ENCODE measurements around the gene STPG1. TPM values are rescaled to one million over a fixed set of nuclear protein-coding genes. Genes with fewer than 3 reads are reported as not detected.

Gene STPG1
- total and polyA plus RNA-seq, 9 of the 15 experiments (the other 6 are each of a cell fraction or from before 2014, with no cell fraction given) = 5.0 to 11.9 (median 8.3) TPM

DNA sequence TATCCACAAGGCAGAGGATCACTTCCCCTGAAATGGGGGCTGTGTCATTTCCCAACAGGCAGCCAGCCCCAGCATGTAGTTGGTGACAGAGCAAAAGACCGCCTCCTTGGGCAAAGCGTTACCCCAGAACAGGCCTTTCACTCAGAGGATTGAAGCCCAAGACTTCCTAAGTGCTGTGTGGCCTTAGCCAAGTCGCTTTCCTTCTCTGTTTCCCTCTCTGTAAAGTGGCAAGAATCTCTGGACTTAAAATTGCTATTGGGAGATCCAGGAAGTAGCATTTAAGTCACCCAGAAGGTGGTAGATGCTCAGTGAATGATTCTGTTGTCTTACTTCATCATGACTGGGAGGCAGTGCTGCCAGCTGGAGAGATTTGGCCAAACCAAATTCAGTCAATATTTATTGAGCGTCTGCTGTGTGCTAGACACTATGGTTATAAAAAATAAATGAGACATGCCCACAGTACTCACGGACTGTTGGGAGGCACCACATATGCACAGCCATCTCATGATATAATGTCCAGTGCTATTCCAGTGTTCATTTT is 37.3 kb upstream of the STPG1 start:
- H3K27ac ChIP-seq (ENCODE audit: extremely low read depth, low read depth, low read length) = no peak overlapping the region
- ChIA-PET CTCF (ENCODE audit: low intra/inter-chr PET ratio) (interaction anchor here (0.6 kb wide), 1 partner anchor 79 kb away, joined by 5 read pairs; no protein-coding TSS in a partner anchor), POLR2A (no interaction called here)
- in situ Hi-C loops (cut with MboI) (no loop called here), intact Hi-C loops (cut with micrococcal nuclease) (no loop called here)
- FAIRE-seq = no peak
- no peaks in the 10 kb centered on the region; a peak in 1 of 5 replicates for H3K4me1 ChIP-seq (replicated peaks in 1 of 2; ENCODE audit: control insufficient read depth in 2 of 2, insufficient read depth in 2 of 2, low read length in 2 of 2)
- TF ChIP-seq RBM25 (IDR thresholded peaks at IDR 0.05; ENCODE audit: low read depth, low read length, severe bottlenecking) = peak; percentile 77
- TF ChIP-seq BCOR (IDR thresholded peaks at IDR 0.05) = peak; percentile 47; the same call in 1 of the 2 replicates
- TF ChIP-seq ZNF316 (IDR thresholded peaks at IDR 0.05) = no peak
- TF ChIP-seq ZFP36 (IDR thresholded peaks at IDR 0.05; ENCODE audit: low read depth, low read length, partially characterized antibody) = peak; percentile 58
- H3K4me2 ChIP-seq (ENCODE audit: insufficient read depth, low read length) = no peak overlapping the region
- peaks cover 46% of the 10 kb centered on the region for H3K36me3 ChIP-seq (ENCODE audit: control insufficient read depth, insufficient read depth, low read length)
- WGBS (ENCODE audit: insufficient coverage, low coverage, missing lambda C conversion rate) = 87% methylated on average over 5 of the region's 5 CpGs
- H4K20me1 ChIP-seq (replicated peaks; ENCODE audit: control insufficient read depth, insufficient read depth, low read length) = no peaks in the 10 kb centered on the region
- H3K9me1 ChIP-seq (ENCODE audit: control insufficient read depth, insufficient read depth, low read length) = no peaks in the 10 kb centered on the region
- no TSS peak for BruUV-seq (replicated peaks)
- H3K79me2 ChIP-seq (ENCODE audit: control insufficient read depth, insufficient read depth, low read length) = no peaks in the 10 kb centered on the region
- H2AFZ ChIP-seq (ENCODE audit: low read depth, low read length) = no peak overlapping the region
- DNase-seq (ENCODE audit: extremely low read depth in 1 of 4, low spot score in 3 of 4) = no peak
- H3K27me3 ChIP-seq (ENCODE audit: control insufficient read depth in 2 of 2, insufficient read depth in 2 of 2, low read length in 2 of 2) = no peaks in the 10 kb centered on the region
- H3K9me3 ChIP-seq (replicated peaks; ENCODE audit: control insufficient read depth, insufficient read depth, low read depth, low read length) = no peaks in the 10 kb centered on the region
- no peak overlapping the region for H3K9ac ChIP-seq (ENCODE audit: insufficient read depth in 1 of 2, low read depth in 2 of 2, low read length in 2 of 2)
- ATAC-seq = no peak
- H3K4me3 ChIP-seq = no peak overlapping the region

GRCh38 chr1:24450316-24450715 is 36.7 kb upstream of the STPG1 start:
- ATAC-seq = no peak
- no peak for FAIRE-seq
- CTCF ChIA-PET (ENCODE audit: low intra/inter-chr PET ratio) = interaction anchor here (0.6 kb wide), 1 partner anchor 80 kb away, joined by 5 read pairs; no protein-coding TSS in a partner anchor
- Histone ChIP-seq H3K4me3 (no peak overlapping the region), H4K20me1 (replicated peaks; ENCODE audit: control insufficient read depth, insufficient read depth, low read length) (no peaks in the 10 kb centered on the region), H3K9me1 (ENCODE audit: control insufficient read depth, insufficient read depth, low read length) (no peaks in the 10 kb centered on the region), H3K9me3 (replicated peaks; ENCODE audit: control insufficient read depth, insufficient read depth, low read depth, low read length) (no peaks in the 10 kb centered on the region), H3K9ac (ENCODE audit: insufficient read depth in 1 of 2, low read depth in 2 of 2, low read length in 2 of 2) (no peak overlapping the region), H2AFZ (ENCODE audit: low read depth, low read length) (no peak overlapping the region), H3K4me1 (replicated peaks in 1 of 2; ENCODE audit: control insufficient read depth in 2 of 2, insufficient read depth in 2 of 2, low read length in 2 of 2) (no peaks in the 10 kb centered on the region; a peak in 1 of 5 replicates), H3K79me2 (ENCODE audit: control insufficient read depth, insufficient read depth, low read length) (no peaks in the 10 kb centered on the region), H3K27me3 (ENCODE audit: control insufficient read depth in 2 of 2, insufficient read depth in 2 of 2, low read length in 2 of 2) (no peaks in the 10 kb centered on the region), H3K36me3 (ENCODE audit: control insufficient read depth, insufficient read depth, low read length) (peaks cover 48% of the 10 kb centered on the region), H3K27ac (ENCODE audit: extremely low read depth, low read depth, low read length) (no peak overlapping the region), H3K4me2 (ENCODE audit: insufficient read depth, low read length) (no peak overlapping the region)
- no peak for DNase-seq (ENCODE audit: extremely low read depth in 1 of 4, low spot score in 3 of 4)
- in situ Hi-C loops (cut with MboI) (no loop called here), intact Hi-C loops (cut with micrococcal nuclease) (no loop called here)
- BruUV-seq (replicated peaks) = no TSS peak
- WGBS (ENCODE audit: insufficient coverage, low coverage, missing lambda C conversion rate) = 86% methylated on average over 4 of the region's 4 CpGs
- POLR2A ChIA-PET = no interaction called here
- TF ChIP-seq BRCA1 (IDR thresholded peaks at IDR 0.05) (no peak), BRCA1 (CRISPR knock-in tag; IDR thresholded peaks at IDR 0.05) (no peak), PURB (CRISPR knock-in tag; IDR thresholded peaks at IDR 0.05; ENCODE audit: low read depth) (no peak), MCM3 (IDR thresholded peaks at IDR 0.05) (no peak), RBM15 (IDR thresholded peaks at IDR 0.05; ENCODE audit: insufficient read depth, low read length) (no peak), SMAD2 (IDR thresholded peaks at IDR 0.05; ENCODE audit: low read depth, low read length) (no peak)
- TF ChIP-seq, protein P1, sequence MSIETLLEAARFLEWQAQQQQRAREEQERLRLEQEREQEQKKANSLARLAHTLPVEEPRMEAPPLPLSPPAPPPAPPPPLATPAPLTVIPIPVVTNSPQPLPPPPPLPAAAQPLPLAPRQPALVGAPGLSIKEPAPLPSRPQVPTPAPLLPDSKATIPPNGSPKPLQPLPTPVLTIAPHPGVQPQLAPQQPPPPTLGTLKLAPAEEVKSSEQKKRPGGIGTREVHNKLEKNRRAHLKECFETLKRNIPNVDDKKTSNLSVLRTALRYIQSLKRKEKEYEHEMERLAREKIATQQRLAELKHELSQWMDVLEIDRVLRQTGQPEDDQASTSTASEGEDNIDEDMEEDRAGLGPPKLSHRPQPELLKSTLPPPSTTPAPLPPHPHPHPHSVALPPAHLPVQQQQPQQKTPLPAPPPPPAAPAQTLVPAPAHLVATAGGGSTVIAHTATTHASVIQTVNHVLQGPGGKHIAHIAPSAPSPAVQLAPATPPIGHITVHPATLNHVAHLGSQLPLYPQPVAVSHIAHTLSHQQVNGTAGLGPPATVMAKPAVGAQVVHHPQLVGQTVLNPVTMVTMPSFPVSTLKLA (conservative IDR thresholded peaks at IDR 0.05) = no peak
